Hepatocyte (in vitro differentiated cells): Measurements from ENCODE around the gene SKAP2. TPM values are rescaled to one million over a fixed set of nuclear protein-coding genes. Genes with fewer than 3 reads are reported as not detected.

ENCODE experiments used
- DNase-seq: peaks from one replicate; pipeline ENCODE4 v3.0.0-alpha.2; 2016; ENCODE audit warnings: low spot score
- H2AFZ ChIP-seq: fragments of 200-600 bp; sonication (generic); 2 replicates; pipeline ENCODE4 v1.6.0; 2016; ENCODE audit warnings: antibody characterized with exemption, mild to moderate bottlenecking
- H3K27ac ChIP-seq: fragments of 200-600 bp; sonication (generic); 2 replicates; pipeline ENCODE4 v1.5.1; 2016; ENCODE audit warnings: mild to moderate bottlenecking
- H3K27me3 ChIP-seq: fragments of 200-600 bp; sonication (generic); 2 replicates; pipeline ENCODE4 v1.6.1; 2016
- H3K36me3 ChIP-seq: fragments of 200-600 bp; sonication (generic); replicated peaks from 2 replicates; pipeline ENCODE4 v1.5.1; 2016; ENCODE audit warnings: low read depth; ENCODE audit not compliant: insufficient read depth
- H3K4me1 ChIP-seq: fragments of 200-600 bp; sonication (generic); 2 replicates; pipeline ENCODE4 v1.5.1; 2016; ENCODE audit warnings: mild to moderate bottlenecking, moderate library complexity; ENCODE audit not compliant: insufficient read depth
- H3K4me2 ChIP-seq: fragments of 200-600 bp; sonication (generic); 2 replicates; pipeline ENCODE4 v1.6.0; 2016
- H3K4me3 ChIP-seq: fragments of 200-600 bp; sonication (generic); 2 replicates; pipeline ENCODE4 v1.5.1; 2016; ENCODE audit warnings: mild to moderate bottlenecking
- H3K79me2 ChIP-seq: fragments of 200-600 bp; sonication (generic); 2 replicates; pipeline ENCODE4 v1.6.0; 2017; ENCODE audit warnings: mild to moderate bottlenecking
- H3K9me2 ChIP-seq: fragments of 200-600 bp; sonication (generic); replicated peaks from 2 replicates; pipeline ENCODE4 v1.6.0; 2017; ENCODE audit warnings: mild to moderate bottlenecking; ENCODE audit not compliant: insufficient read depth
- H3K9me3 ChIP-seq: fragments of 200-600 bp; sonication (generic); 2 replicates; pipeline ENCODE4 v1.5.1; 2016; ENCODE audit warnings: low read depth, mild to moderate bottlenecking
- H4K20me1 ChIP-seq: fragments of 200-600 bp; sonication (generic); 2 replicates; pipeline ENCODE4 v1.6.0; 2016; ENCODE audit warnings: mild to moderate bottlenecking; ENCODE audit not compliant: insufficient read depth, poor library complexity, severe bottlenecking
- EZH2 ChIP-seq: fragments of 200-600 bp; sonication (generic); IDR thresholded peaks from 2 replicates; pipeline ENCODE4 v1.6.1; 2016; ENCODE audit warnings: antibody characterized with exemption, mild to moderate bottlenecking, borderline replicate concordance
- EZH2phosphoT487 ChIP-seq: fragments of 200-600 bp; sonication (generic); IDR thresholded peaks from one replicate; pipeline ENCODE4 v1.6.1; 2018; ENCODE audit warnings: antibody characterized with exemption, mild to moderate bottlenecking, low read depth, moderate library complexity; ENCODE audit not compliant: unreplicated experiment, severe bottlenecking
- WGBS: methylation state at CpG from one replicate; pipeline ENCODE4 v1.1.6; 2016; ENCODE audit warnings: low lambda C conversion rate; ENCODE audit errors: missing lambda C conversion rate; 5-methylcytosine and 5-hydroxymethylcytosine counted together
- polyA plus RNA-seq: library from polyadenylated mRNA; unstranded; fragments of >200 nt; fragmentation: Nextera tagmentation; extraction: Ambion mirVana; gene quantifications from 2 replicates; pipeline ENCODE4 v1.2.1, GENCODE V29; 2016
- total RNA-seq: library from RNA; depleted of rRNA; stranded (reverse); fragments of >200 nt; gene quantifications from 2 replicates; pipeline ENCODE4 v1.2.3, GENCODE V29; 2014
- TF ChIP-seq, protein P1 (sequence below): fragments of 200-600 bp; sonication (generic); IDR thresholded peaks from 2 replicates; pipeline ENCODE4 v1.5.1; 2016; ENCODE audit warnings: antibody characterized with exemption, mild to moderate bottlenecking; ENCODE audit not compliant: poor library complexity

Gene SKAP2
- total and polyA plus RNA-seq, 2 experiments from 2014 or later = 8.4 to 13.5 TPM

DNA sequence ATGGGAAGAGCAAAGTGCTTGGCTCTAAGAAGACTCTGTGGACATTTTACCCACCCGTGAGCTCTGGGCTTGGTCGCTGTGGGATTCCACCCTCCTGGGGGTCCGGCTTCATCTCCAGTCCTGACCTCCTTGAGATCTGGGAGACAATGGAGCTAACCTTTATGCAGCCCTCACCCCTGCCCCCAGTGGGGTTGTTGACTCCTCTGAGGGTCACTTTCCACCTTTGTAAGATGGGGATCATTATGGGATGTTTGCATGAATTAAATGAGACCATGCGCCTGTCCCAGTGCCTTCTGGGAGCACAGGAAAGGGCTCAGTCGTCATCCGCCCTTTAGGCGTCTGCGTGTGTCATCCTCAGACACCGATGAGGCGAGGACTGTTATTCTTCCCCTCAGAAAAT, 237.2 kb downstream of the SKAP2 start:
- Histone ChIP-seq H3K9me2 (no peaks in the 10 kb centered on the region), H3K4me3 (no peak overlapping the region), H3K9me3 (no peaks in the 10 kb centered on the region), H3K27ac (no peak overlapping the region), H4K20me1 (no peaks in the 10 kb centered on the region), H2AFZ (no peak overlapping the region), H3K36me3 (no peaks in the 10 kb centered on the region), H3K4me2 (no peak overlapping the region), H3K79me2 (no peaks in the 10 kb centered on the region), H3K4me1 (no peaks in the 10 kb centered on the region), H3K27me3 (no peaks in the 10 kb centered on the region)
- TF ChIP-seq, protein P1, sequence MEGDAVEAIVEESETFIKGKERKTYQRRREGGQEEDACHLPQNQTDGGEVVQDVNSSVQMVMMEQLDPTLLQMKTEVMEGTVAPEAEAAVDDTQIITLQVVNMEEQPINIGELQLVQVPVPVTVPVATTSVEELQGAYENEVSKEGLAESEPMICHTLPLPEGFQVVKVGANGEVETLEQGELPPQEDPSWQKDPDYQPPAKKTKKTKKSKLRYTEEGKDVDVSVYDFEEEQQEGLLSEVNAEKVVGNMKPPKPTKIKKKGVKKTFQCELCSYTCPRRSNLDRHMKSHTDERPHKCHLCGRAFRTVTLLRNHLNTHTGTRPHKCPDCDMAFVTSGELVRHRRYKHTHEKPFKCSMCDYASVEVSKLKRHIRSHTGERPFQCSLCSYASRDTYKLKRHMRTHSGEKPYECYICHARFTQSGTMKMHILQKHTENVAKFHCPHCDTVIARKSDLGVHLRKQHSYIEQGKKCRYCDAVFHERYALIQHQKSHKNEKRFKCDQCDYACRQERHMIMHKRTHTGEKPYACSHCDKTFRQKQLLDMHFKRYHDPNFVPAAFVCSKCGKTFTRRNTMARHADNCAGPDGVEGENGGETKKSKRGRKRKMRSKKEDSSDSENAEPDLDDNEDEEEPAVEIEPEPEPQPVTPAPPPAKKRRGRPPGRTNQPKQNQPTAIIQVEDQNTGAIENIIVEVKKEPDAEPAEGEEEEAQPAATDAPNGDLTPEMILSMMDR = no peak
- TF ChIP-seq EZH2 (no peak), EZH2phosphoT487 (no peak)
- DNase-seq = no peak
- 98% methylated on average over 10 of the region's 10 CpGs for WGBS

DNA sequence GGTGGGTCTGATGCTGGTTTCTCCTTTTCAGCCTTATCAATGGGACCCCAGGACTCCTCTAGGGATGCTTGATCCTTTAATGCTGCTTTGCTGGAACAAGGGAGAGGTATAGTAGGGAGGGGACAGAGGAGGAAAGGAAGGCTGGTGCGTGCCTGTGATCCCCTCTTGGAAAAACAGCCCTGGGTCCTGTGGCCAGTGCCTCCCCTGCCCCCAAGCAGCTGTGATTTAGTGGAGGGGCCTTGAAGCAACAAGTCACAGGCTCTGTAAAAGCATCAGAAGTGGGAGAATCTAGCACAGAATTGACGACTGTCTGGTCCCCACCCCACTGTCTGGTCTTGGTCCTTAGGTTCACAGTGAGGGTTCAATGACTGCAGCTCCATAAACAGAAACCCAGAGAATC, 237.7 kb downstream of the SKAP2 start:
- no peak for DNase-seq
- Histone ChIP-seq H3K27me3 (no peaks in the 10 kb centered on the region), H3K36me3 (no peaks in the 10 kb centered on the region)

DNA sequence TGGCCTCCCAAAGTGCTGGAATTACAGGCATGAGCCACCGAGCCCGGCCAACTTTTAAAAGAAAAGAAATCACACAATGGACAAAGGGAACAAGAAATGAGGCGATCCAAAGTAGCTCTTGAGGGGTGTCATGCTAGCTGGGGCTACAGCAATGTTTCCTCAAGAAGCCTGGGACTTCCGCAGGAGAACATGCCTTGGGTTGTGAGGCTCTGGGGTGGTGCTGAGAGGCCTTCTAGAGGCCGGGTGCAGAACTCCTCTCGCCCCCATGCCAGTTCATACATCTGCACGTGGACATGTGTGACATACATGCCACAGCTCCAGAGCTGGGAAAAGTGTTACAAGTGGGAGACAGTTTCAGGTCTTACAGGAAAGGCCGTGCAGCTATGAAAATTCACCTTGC, 238.2 kb downstream of the SKAP2 start:
- no peaks in the 10 kb centered on the region for H3K27me3 ChIP-seq
- no peak overlapping the region for H3K4me3 ChIP-seq
- H3K36me3 ChIP-seq = no peaks in the 10 kb centered on the region
- no peak overlapping the region for H3K4me2 ChIP-seq
- 95% methylated on average over 8 of the region's 8 CpGs for WGBS
- DNase-seq = no peak
- no peaks in the 10 kb centered on the region for H3K79me2 ChIP-seq
- TF ChIP-seq, protein P1 = no peak
- no peak for TF ChIP-seq EZH2phosphoT487
- no peak for TF ChIP-seq EZH2
- H2AFZ ChIP-seq = no peak overlapping the region
- H3K9me2 ChIP-seq = no peaks in the 10 kb centered on the region
- H3K4me1 ChIP-seq = no peaks in the 10 kb centered on the region
- no peak overlapping the region for H3K27ac ChIP-seq
- no peaks in the 10 kb centered on the region for H4K20me1 ChIP-seq
- H3K9me3 ChIP-seq = no peaks in the 10 kb centered on the region

More for the DNA sequence above, 237.7 kb downstream of the SKAP2 start:
- WGBS = 76% methylated on average over 2 of the region's 2 CpGs
- H3K4me2 ChIP-seq = no peak overlapping the region
- H2AFZ ChIP-seq = no peak overlapping the region
- H3K27ac ChIP-seq = no peak overlapping the region
- H3K4me1 ChIP-seq = no peaks in the 10 kb centered on the region
- H3K4me3 ChIP-seq = no peak overlapping the region
- no peaks in the 10 kb centered on the region for H3K9me2 ChIP-seq
- TF ChIP-seq, protein P1 = no peak
- TF ChIP-seq EZH2 (no peak), EZH2phosphoT487 (no peak)
- H4K20me1 ChIP-seq = no peaks in the 10 kb centered on the region
- no peaks in the 10 kb centered on the region for H3K9me3 ChIP-seq
- no peaks in the 10 kb centered on the region for H3K79me2 ChIP-seq

DNA sequence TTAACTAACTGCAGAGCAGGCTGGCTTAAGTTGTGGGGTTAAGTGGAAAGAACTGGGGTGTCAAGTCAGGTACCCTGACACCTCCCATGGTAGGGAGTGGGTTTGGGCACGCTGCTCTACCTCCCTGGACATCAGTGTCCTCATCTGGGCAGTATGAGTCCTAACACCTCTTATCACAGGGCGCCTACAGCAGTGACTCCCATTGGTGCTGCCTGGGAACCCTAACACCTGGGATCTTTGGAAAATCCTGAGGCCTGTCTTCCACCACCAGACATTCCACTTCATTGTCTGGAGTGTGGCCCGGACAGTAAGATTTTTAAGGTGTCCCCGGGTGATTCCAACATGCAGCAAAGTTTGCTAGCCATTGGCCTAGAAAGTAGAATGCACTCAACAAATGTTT, 239.1 kb downstream of the SKAP2 start:
- no peak for TF ChIP-seq EZH2
- TF ChIP-seq, protein P1 = no peak
- no peak for TF ChIP-seq EZH2phosphoT487
- Histone ChIP-seq H2AFZ (no peak overlapping the region), H3K9me3 (no peaks in the 10 kb centered on the region), H3K36me3 (no peaks in the 10 kb centered on the region), H3K27me3 (no peaks in the 10 kb centered on the region), H3K79me2 (no peaks in the 10 kb centered on the region), H4K20me1 (no peaks in the 10 kb centered on the region), H3K4me3 (no peak overlapping the region), H3K9me2 (no peaks in the 10 kb centered on the region), H3K27ac (no peak overlapping the region), H3K4me2 (no peak overlapping the region), H3K4me1 (no peaks in the 10 kb centered on the region)
- no peak for DNase-seq
- WGBS = 99% methylated on average over 4 of the region's 4 CpGs
